ENCODE data around the gene FBH1.
"Not testable (repeated sequence)": the region's sequence is repeated elsewhere in the genome, so short reads cannot be mapped to it uniquely, and the experiment has no call there.

FBH1 gene

GRCh38 chr10:5959581-5960069, 69.6 kb downstream of the FBH1 start:
- no peaks in the 10 kb centered on the region for H3K36me3 ChIP-seq (replicated peaks)

DNA sequence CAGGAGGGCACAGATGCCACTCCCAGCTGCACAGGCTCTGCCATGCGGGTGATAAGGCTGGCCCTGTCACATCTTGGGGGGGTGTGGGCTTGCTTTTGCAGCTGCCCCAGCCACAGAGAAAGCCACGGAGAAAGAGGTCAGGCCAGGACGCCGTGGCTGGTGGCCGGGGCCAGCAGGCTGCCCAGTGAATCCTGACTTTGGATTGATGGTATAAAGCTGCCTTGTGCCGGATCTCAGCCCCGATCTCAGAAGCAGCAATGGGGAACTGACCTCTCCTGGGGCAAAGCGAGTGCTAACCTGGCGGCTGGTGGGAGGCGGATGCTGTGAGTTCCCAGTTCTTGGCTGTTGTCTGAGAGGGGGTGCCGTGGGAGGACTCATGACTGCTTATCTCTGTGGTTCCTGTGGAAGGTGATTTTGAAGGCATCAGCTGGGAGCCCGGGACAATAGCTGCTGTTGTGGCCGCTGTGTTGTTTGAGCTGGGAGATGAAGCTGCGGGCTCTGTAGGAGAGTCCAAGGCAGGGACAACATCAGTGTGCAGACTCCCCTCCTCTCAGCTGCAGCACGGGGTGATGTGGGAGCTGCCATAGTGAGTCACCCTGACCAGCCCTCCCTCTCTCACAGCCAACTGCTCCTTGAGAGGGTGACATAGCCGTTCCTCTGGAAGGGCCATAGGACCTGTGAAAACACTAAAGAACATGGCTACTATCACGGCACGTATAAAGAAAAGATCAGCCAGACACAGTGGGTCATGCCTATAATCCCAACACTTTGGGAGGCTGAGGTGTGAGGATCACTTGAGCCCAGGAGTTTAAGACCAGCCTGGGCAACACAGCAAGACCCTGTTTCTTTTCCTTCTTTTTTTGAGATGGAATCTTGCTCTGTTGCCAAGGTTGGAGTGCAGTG, 70.3 kb downstream of the FBH1 start:
- TF ChIP-seq, protein P1, sequence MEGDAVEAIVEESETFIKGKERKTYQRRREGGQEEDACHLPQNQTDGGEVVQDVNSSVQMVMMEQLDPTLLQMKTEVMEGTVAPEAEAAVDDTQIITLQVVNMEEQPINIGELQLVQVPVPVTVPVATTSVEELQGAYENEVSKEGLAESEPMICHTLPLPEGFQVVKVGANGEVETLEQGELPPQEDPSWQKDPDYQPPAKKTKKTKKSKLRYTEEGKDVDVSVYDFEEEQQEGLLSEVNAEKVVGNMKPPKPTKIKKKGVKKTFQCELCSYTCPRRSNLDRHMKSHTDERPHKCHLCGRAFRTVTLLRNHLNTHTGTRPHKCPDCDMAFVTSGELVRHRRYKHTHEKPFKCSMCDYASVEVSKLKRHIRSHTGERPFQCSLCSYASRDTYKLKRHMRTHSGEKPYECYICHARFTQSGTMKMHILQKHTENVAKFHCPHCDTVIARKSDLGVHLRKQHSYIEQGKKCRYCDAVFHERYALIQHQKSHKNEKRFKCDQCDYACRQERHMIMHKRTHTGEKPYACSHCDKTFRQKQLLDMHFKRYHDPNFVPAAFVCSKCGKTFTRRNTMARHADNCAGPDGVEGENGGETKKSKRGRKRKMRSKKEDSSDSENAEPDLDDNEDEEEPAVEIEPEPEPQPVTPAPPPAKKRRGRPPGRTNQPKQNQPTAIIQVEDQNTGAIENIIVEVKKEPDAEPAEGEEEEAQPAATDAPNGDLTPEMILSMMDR (IDR thresholded peaks at IDR 0.05; ENCODE audit: low read depth, low read length, missing control alignments), result no peak
- Histone ChIP-seq H3K36me3 (replicated peaks) (no peaks in the 10 kb centered on the region), H3K27ac (no peak overlapping the region), H3K4me3 (ENCODE audit: low read depth, low read length) (no peak overlapping the region), H3K27me3 (replicated peaks) (no peaks in the 10 kb centered on the region)
- in situ Hi-C loops (cut with HindIII; ENCODE audit: low pct_ligation_motif_present, low sequenced_read_pairs), result no loop called here
- peak; percentile 32 for DNase-seq

More at GRCh38 chr10:5959581-5960069, 69.6 kb downstream of the FBH1 start:
- Histone ChIP-seq H3K4me3 (ENCODE audit: low read depth, low read length) (no peak overlapping the region), H3K27ac (no peak overlapping the region), H3K27me3 (replicated peaks) (no peaks in the 10 kb centered on the region)
- DNase-seq, result no peak
- in situ Hi-C loops (cut with HindIII; ENCODE audit: low pct_ligation_motif_present, low sequenced_read_pairs), result no loop called here
- TF ChIP-seq, protein P1 (IDR thresholded peaks at IDR 0.05; ENCODE audit: low read depth, low read length, missing control alignments), result no peak

DNA sequence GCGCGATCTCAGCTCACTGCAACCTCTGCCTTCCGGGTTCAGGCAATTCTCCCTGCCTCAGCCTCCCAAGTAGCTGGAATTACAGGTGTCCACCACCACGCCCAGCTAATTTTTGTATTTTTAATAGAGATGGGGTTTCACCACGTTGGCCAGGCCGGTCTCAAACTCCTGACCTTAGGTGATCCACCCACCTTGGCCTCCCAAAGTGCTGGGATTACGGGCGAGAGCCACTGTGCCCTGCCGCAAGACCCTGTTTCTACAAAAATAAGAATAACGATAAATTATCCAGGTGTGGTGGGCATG, 70.9 kb downstream of the FBH1 start:
- H3K27me3 ChIP-seq (replicated peaks); DNase-seq; H3K4me3 ChIP-seq (ENCODE audit: low read depth, low read length); in situ Hi-C loops (cut with HindIII; ENCODE audit: low pct_ligation_motif_present, low sequenced_read_pairs); H3K36me3 ChIP-seq (replicated peaks); H3K27ac ChIP-seq: not testable (repeated sequence)

DNA sequence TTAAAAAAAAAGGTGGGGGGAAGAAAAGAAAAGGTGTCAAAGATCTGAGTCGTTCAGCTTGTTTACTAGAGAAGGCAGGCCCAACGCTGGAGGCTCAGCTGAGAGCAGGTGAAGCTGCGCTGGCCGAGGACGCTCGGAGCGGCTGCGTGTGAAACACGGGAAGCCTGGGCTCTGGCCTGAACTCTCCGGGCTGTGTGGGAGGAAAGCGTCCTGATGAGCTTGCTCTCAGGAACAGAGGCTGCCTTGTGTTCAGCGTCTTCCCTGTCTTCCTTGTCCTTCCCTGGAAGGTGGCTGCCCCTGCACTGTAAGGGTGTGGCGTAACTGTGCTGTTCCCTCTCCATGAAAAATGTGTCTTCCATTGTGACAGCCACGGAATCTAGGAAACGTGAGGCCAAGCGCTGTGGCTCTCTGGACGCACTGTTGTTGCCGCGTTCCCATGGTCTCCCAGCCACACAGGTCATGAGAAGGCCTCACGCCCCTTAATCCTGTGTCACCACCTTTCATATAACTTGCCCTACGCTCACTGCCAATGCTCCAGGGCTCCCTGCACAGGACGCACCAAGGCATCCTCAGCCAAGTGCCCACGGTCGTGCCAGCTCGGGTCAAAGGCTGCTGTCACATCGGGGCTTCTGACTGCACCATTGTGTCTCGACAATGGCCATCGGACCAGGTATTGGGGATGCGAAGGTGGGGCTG, 71.5 kb downstream of the FBH1 start:
- Histone ChIP-seq H3K36me3 (replicated peaks) (no peaks in the 10 kb centered on the region), H3K4me3 (ENCODE audit: low read depth, low read length) (no peak overlapping the region), H3K27me3 (replicated peaks) (no peaks in the 10 kb centered on the region), H3K27ac (no peak overlapping the region)
- DNase-seq, result no peak
- TF ChIP-seq, protein P1 (IDR thresholded peaks at IDR 0.05; ENCODE audit: low read depth, low read length, missing control alignments), result no peak
- in situ Hi-C loops (cut with HindIII; ENCODE audit: low pct_ligation_motif_present, low sequenced_read_pairs), result no loop called here

DNA sequence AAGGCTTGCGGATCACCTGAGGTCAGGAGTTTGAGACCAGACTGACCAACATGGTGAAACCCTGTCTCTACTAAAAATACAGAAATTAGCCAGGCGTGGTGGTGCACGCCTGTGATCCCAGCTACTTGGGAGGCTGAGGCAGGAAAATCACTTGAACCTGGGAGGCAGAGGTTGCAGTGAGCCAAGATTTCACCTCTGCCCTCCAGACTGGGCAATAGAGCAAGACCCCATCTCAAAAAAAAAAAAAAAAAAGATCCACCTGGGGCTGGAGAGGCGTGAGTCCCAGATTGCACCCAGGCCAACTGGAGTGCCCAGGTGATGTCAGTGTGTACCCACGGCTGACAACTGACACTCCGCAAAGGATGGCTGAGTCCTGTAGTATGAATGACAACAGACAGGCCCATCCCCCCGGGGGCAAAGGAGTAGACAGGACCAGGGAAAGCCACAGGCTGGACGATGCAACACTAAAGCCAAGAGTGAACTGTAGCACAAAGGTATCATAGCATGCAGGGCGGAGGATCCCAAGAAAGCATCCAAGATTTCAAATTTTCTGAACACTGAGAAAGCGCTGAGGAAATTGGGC, 72.4 kb downstream of the FBH1 start:
- H3K4me3 ChIP-seq (ENCODE audit: low read depth, low read length); H3K27ac ChIP-seq; in situ Hi-C loops (cut with HindIII; ENCODE audit: low pct_ligation_motif_present, low sequenced_read_pairs); H3K36me3 ChIP-seq (replicated peaks); H3K27me3 ChIP-seq (replicated peaks); DNase-seq: not testable (repeated sequence)

- in situ Hi-C loops (cut with HindIII; ENCODE audit: low pct_ligation_motif_present, low sequenced_read_pairs), result no loop called here
- Histone ChIP-seq H3K36me3 (replicated peaks) (no peaks in the 10 kb centered on the region), H3K27ac (no peak overlapping the region), H3K4me3 (ENCODE audit: low read depth, low read length) (no peak overlapping the region), H3K27me3 (replicated peaks) (no peaks in the 10 kb centered on the region)
- TF ChIP-seq, protein P1 (IDR thresholded peaks at IDR 0.05; ENCODE audit: low read depth, low read length, missing control alignments), result no peak
- no peak for DNase-seq
Observed at GRCh38 chr10:5963071-5963470, 73.0 kb downstream of the FBH1 start.

Data from brain microvascular endothelial cell (primary cell).